Common myeloid progenitor, CD34-positive (primary cell): ENCODE data around the gene PLS3.
A peak's percentile ranks its signal among the peaks of the same experiment; 100 is the strongest.

Source experiments
- CTCF ChIA-PET: fragments of 350-600 bp; sonication (Branson Sonifier 250); formaldehyde crosslinking; loops from one replicate; lab custom pipeline; 2021; ENCODE audit warnings: antibody characterized with exemption; lab: Charles Lee
- POLR2A ChIA-PET: fragments of 350-600 bp; sonication (Branson Sonifier 250); formaldehyde crosslinking; loops from one replicate; lab custom pipeline; 2021; ENCODE audit warnings: antibody characterized with exemption; lab: Charles Lee
- DNase-seq, 3 donors: peaks; one replicate each; pipeline versions ENCODE4 v3.0.0 to v3.0.0-alpha.2; 2013
- H3K27ac ChIP-seq, 2 experiments: 1 replicate in 1 of 2; 2 replicates in 1 of 2; pipeline ENCODE4 v1.7.0; 2013; ENCODE audit warnings: inconsistent platforms in 2 of 2, low read length in 2 of 2, mild to moderate bottlenecking in 2 of 2, low read depth in 1 of 2, moderate library complexity in 1 of 2; ENCODE audit not compliant: severe bottlenecking in 2 of 2, insufficient read depth in 1 of 2, poor library complexity in 1 of 2
- H3K27me3 ChIP-seq, 5 experiments: replicated peaks in 2 of 5; 1 replicate in 3 of 5; 2 replicates in 2 of 5; pipeline versions ENCODE4 v1.6.1 to v1.7.0; 2013; ENCODE audit warnings: low read length in 4 of 5, mild to moderate bottlenecking in 2 of 5, moderate library complexity in 2 of 5, inconsistent platforms in 1 of 5; ENCODE audit not compliant: insufficient read depth in 5 of 5, control insufficient read depth in 4 of 5
- H3K36me3 ChIP-seq, 4 experiments: 1 replicate in 2 of 4; 2 replicates in 2 of 4; pipeline versions ENCODE4 v1.6.1 to v1.7.0; 2013; ENCODE audit warnings: low read length in 3 of 4, control low read depth in 1 of 4, mild to moderate bottlenecking in 1 of 4; ENCODE audit not compliant: control insufficient read depth in 4 of 4, insufficient read depth in 4 of 4
- H3K4me1 ChIP-seq, 4 experiments: 1 replicate in 3 of 4; 2 replicates in 1 of 4; pipeline versions ENCODE4 v1.6.1 to v1.7.1; 2013; ENCODE audit warnings: low read length in 3 of 4, mild to moderate bottlenecking in 3 of 4, control low read depth in 1 of 4, inconsistent platforms in 1 of 4, moderate library complexity in 1 of 4; ENCODE audit not compliant: control insufficient read depth in 4 of 4, insufficient read depth in 4 of 4; ENCODE audit errors: control extremely low read depth in 1 of 4
- H3K4me3 ChIP-seq, 7 experiments: 1 replicate in 4 of 7; 2 replicates in 3 of 7; pipeline versions ENCODE4 v1.5.1 to v1.7.0; 2013; ENCODE audit warnings: mild to moderate bottlenecking in 7 of 7, low read length in 6 of 7, moderate library complexity in 6 of 7, inconsistent platforms in 2 of 7, low read depth in 2 of 7, control low read depth in 1 of 7; ENCODE audit not compliant: insufficient read depth in 4 of 7, control insufficient read depth in 1 of 7; ENCODE audit errors: extremely low read depth in 1 of 7
- H3K9me3 ChIP-seq, 5 experiments: 1 replicate in 4 of 5; 2 replicates in 1 of 5; pipeline versions ENCODE4 v1.6.1 to v1.7.1; 2013; ENCODE audit warnings: low read length in 4 of 5, mild to moderate bottlenecking in 2 of 5, inconsistent platforms in 1 of 5, low read depth in 1 of 5, moderate library complexity in 1 of 5; ENCODE audit not compliant: control insufficient read depth in 4 of 5, insufficient read depth in 2 of 5; ENCODE audit errors: control extremely low read depth in 1 of 5
- WGBS: methylation state at CpG from one replicate; pipeline ENCODE4 v1.1.5; 2013; ENCODE audit not compliant: insufficient coverage; 5-methylcytosine and 5-hydroxymethylcytosine counted together

PLS3 gene

DNA sequence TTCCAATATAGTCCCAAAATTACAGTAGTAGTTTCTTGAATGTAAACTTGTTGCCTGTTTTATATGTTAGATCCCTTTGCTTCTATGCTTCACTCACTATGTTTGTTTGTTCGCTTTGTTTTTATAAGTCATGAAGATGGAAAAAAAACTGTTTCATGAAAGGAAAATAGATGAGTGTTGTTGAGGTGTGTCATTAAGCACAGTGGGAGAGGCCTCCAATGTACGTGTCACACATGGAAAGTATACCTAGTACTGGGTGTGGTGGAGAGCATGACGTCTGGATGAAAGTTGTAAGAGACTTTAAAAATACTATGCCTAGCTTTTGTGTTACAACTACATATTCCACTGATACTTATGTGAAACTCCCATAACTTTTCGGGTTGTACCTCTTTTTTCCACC lies 28.4 kb downstream of the PLS3 start:
- no peaks in the 10 kb centered on the region for H3K36me3 ChIP-seq
- H3K9me3 ChIP-seq, result no peaks in the 10 kb centered on the region
- no peaks in the 10 kb centered on the region for H3K4me1 ChIP-seq
- no peak for DNase-seq
- H3K27ac ChIP-seq, result no peak overlapping the region
- no peak overlapping the region for H3K4me3 ChIP-seq
- peaks cover 0 to 8% (median 0%) of the 10 kb centered on the region in 5 experiments for H3K27me3 ChIP-seq
- WGBS, result 80% methylated on average over 1 of the region's 4 CpGs
- CTCF ChIA-PET, result interaction anchor here (1.0 to 1.2 kb wide), 2 partner anchors 10 to 63 kb away, joined by 3 read pairs; no protein-coding TSS in a partner anchor
- POLR2A ChIA-PET, result no interaction called here

DNA sequence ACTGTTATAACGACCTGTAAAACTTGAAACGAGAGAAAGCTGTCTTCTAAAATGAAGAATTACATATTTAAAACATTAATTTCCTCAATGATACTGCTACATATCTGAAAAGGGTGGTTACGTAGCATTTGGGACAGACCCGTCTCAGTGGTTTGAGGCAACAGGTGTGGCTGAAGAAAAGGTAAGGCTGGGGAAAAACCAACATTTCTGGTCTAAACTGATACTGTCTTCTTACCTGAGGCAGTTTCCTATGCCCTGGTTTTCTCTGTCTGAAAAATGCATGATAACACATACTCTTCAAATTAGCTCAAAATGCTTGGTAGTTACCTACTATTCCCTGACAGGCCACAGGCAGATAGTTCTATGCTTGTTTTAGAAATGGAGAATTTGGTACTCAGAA lies 30.4 kb downstream of the PLS3 start:
- H3K4me3 ChIP-seq, result no peak overlapping the region
- no peaks in the 10 kb centered on the region for H3K36me3 ChIP-seq
- peaks cover 0 to 9% (median 0%) of the 10 kb centered on the region in 5 experiments for H3K27me3 ChIP-seq
- no peaks in the 10 kb centered on the region for H3K4me1 ChIP-seq
- H3K9me3 ChIP-seq, result no peaks in the 10 kb centered on the region
- CTCF ChIA-PET, result no interaction called here
- H3K27ac ChIP-seq, result no peak overlapping the region
- POLR2A ChIA-PET, result no interaction called here
- DNase-seq, result no peak
- WGBS, result 100% methylated on average over 2 of the region's 4 CpGs

DNA sequence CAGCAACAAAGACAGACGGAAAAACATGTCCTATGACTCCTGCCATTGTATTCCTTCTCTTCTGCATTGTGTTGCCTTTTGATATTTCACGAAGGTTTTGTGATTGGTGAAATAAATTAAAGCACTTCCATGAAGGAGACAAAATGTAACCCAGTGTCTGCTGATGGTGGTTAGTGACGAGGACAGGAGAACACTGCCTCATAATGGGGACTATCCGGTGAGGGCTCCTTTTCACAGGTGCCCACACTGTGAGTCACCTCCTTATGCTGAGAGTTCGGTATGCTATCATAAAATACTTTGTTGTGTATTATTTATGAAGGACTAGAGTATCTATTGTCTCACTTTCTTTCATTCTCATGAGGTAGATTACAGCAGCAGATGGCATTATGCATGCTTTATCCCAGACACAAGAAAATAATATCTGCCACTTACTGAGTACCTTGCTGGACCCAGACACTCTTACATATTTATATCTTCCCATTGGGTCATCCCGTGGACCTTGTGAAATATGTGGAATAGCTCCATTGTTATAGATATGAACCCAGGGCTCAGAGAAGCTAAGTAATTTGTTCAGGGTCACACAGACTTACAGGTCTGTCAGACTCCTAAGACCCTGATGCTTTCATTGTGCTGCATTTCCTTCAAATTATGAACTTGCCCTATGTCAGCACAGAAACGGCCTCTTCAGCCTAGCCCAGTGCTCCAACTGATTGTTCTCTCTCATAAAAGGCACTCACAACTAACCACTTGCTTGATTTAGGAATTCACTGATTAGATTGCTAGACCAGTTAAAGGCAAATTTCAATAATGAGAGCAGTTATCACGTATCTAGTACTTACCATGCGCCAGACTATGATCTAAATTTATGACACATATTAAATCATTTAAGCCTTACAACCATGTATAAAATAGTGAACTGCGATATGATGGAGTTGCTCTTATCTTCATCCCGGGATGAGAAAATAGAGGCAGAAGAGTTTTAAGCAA lies 31.2 kb downstream of the PLS3 start:
- no peaks in the 10 kb centered on the region for H3K4me1 ChIP-seq
- no peaks in the 10 kb centered on the region for H3K36me3 ChIP-seq
- POLR2A ChIA-PET, result no interaction called here
- WGBS, result 64% methylated on average over 4 of the region's 11 CpGs
- no peaks in the 10 kb centered on the region for H3K9me3 ChIP-seq
- peaks cover 0 to 9% (median 0%) of the 10 kb centered on the region in 5 experiments for H3K27me3 ChIP-seq
- CTCF ChIA-PET, result no interaction called here
- H3K4me3 ChIP-seq, result no peak overlapping the region
- DNase-seq, result no peak
- H3K27ac ChIP-seq, result no peak overlapping the region

DNA sequence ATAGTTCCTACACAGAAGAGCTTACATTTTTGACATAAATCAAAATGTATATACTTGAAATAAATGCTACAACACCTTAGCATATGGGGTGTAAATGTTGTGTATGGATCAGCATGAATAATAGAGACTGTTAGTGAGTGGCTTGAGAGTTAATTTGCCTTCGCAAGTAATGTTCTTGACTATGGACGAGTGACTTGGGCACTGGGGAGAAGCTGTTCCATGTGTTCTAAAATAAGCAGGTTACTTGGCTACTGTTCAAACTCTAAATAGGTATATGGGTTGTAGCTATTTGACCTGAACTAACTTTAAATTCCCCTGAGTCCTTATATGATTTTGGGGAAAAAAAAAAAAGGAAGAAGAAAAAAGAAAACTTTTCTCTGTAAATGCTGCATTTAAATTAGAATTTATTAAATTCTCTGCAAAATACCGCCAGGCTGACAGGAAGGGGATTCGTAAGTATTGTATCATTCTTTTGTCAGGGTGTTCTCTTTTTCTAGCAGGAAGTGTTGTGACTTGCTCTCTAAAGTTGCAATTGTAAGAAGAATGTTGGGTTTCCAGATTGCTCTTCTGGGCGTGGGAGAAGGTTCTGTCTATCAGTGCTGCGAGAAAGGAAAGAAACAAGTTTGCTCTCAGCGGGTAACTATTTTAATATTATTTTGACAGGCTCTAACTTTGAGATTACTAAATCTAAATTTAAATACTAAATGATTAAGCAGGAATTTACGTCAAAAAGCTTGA lies 32.2 kb downstream of the PLS3 start:
- 40% methylated on average over 4 of the region's 8 CpGs for WGBS
- ChIA-PET POLR2A (no interaction called here), CTCF (no interaction called here)
- Histone ChIP-seq H3K4me3 (peak overlapping the region in 1 of 7 experiments; percentile 11), H3K36me3 (no peaks in the 10 kb centered on the region), H3K4me1 (no peaks in the 10 kb centered on the region), H3K27me3 (peaks cover 0 to 9% (median 0%) of the 10 kb centered on the region in 5 experiments), H3K27ac (no peak overlapping the region), H3K9me3 (no peaks in the 10 kb centered on the region)
- DNase-seq, result no peak

DNA sequence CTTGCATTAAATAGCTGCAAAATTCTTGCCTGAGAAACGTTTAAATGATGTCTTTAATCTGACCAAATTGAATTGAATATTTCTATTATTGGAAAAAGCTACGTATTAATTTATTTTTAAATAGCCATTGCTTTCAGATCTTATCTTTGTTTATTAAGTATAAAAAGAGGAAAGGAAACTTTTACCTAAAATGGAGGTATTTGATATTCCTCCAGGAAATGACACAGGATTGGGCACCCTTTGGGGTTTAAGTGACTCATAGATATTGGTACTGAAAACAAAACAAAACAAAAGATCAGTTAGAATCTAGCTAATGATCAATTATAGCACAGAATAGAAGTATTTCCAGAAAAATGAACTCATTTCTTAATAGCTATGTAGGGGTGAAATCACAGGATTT lies 34.1 kb downstream of the PLS3 start:
- POLR2A ChIA-PET, result no interaction called here
- no peak overlapping the region for H3K4me3 ChIP-seq
- no peak for DNase-seq
- WGBS, result no CpG with 5 or more reads among the region's 2 CpGs
- no peaks in the 10 kb centered on the region for H3K9me3 ChIP-seq
- peaks cover 0 to 9% (median 0%) of the 10 kb centered on the region in 5 experiments for H3K27me3 ChIP-seq
- CTCF ChIA-PET, result interaction anchor here (1.2 kb wide), 1 partner anchor 11 kb away, joined by 3 read pairs; no protein-coding TSS in a partner anchor
- no peak overlapping the region for H3K27ac ChIP-seq
- no peaks in the 10 kb centered on the region for H3K36me3 ChIP-seq
- H3K4me1 ChIP-seq, result no peaks in the 10 kb centered on the region

GRCh38 chrX:115598556-115598955 lies 37.6 kb downstream of the PLS3 start:
- no peak overlapping the region for H3K27ac ChIP-seq
- H3K4me3 ChIP-seq, result no peak overlapping the region
- WGBS, result no CpG with 5 or more reads among the region's 1 CpG
- CTCF ChIA-PET, result no interaction called here
- H3K9me3 ChIP-seq, result no peaks in the 10 kb centered on the region
- POLR2A ChIA-PET, result no interaction called here
- no peaks in the 10 kb centered on the region for H3K4me1 ChIP-seq
- DNase-seq, result no peak
- H3K36me3 ChIP-seq, result no peaks in the 10 kb centered on the region
- peaks cover 0 to 11% (median 0%) of the 10 kb centered on the region in 5 experiments for H3K27me3 ChIP-seq

DNA sequence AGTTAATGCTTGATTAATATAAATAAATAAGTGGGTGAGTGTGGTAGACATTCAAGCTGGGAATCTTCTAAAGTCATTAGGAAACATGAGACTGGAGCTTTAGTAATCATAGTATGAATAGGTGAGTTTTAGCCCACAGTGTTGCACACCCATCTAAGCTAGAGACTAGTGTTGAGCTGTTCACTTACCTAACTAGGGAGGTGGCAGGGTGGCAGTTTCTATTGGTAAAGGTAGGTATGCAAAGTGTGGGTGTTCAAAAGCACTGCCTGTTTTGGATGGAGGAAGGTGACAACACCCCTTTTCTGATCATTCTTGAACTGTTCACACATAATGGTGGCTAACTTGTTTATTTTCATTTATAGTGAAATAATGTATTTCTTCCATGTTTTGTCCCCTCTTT lies 41.3 kb downstream of the PLS3 start:
- Histone ChIP-seq H3K4me3 (no peak overlapping the region), H3K4me1 (no peaks in the 10 kb centered on the region), H3K36me3 (no peaks in the 10 kb centered on the region), H3K27me3 (peaks cover 0 to 10% (median 0%) of the 10 kb centered on the region in 5 experiments), H3K9me3 (no peaks in the 10 kb centered on the region), H3K27ac (no peak overlapping the region)
- POLR2A ChIA-PET, result no interaction called here
- CTCF ChIA-PET, result no interaction called here
- DNase-seq, result no peak
